C4-2B (cell line): ENCODE measurements around the gene CDKN1C.

Experiments used
- CTCF ChIP-seq: fragments of 450-650 bp; conservative IDR thresholded peaks from 2 replicates; pipeline ENCODE4 v1.5.1; 2017; ENCODE audit warnings: mild to moderate bottlenecking
- ZFX ChIP-seq: fragments of 450-650 bp; IDR thresholded peaks from 2 replicates; pipeline ENCODE4 v1.6.1; 2017

DNA sequence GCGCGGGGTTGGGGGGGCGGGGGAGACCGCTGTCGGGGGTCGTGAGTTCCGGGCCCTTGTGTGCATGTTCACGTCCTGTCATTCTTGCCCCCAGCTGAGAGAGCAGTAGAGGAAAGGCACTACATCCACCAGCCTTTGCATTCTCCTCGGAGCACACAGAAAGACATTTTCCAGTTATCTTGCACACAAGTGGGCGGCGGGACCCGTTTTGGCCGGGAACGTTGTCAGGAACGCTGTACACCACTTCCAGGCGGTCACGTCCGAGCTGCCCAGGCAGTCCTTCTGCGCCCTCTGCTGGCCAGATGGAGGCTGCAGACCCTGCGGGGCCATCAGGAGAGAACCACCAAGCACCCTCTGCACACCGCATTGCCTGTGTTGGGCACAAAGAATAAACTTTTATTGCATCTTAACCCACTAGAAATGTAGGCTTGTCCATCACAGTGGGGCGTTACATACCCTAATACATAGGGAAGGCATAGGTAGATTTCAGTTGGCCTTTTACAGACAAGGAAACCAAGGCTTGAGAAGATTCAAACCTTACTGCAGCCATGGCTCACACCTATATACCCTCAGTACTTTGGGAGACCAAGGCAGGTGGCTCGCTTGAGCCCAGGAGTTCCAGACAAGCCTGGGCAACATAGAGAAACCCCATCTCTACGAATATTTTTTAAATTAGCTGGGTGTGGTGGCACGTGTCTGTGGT is 2.8 kb upstream of the CDKN1C start:
- TF ChIP-seq CTCF (peak; percentile 98), ZFX (no peak)
